Endothelial cell of umbilical vein (primary cell): ENCODE data around the gene ADH7. TPM values are rescaled to one million over a fixed set of nuclear protein-coding genes. Genes with fewer than 3 reads are reported as not detected.
"Not testable (repeated sequence)": the region's sequence is repeated elsewhere in the genome, so short reads cannot be mapped to it uniquely, and the experiment has no call there.

ENCODE experiments used
- BruUV-seq: library from RNA; stranded (reverse); fragments of 400-500 nt; replicated peaks from 2 replicates; lab custom pipeline; 2021; lab: Mats Ljungman, UMichigan
- CTCF ChIA-PET: fragments of 300-600, 350-600 bp; sonication (Branson Sonifier 250); formaldehyde crosslinking; loops from one replicate; lab custom pipeline; 2021; ENCODE audit warnings: antibody characterized with exemption, inconsistent platforms; lab: Charles Lee
- POLR2A ChIA-PET: fragments of 300-600, 350-600 bp; sonication (Branson Sonifier 250); formaldehyde crosslinking; loops from one replicate; lab custom pipeline; 2021; ENCODE audit warnings: antibody characterized with exemption, inconsistent platforms; lab: Charles Lee
- DNase-seq: peaks from one replicate; pipeline ENCODE4 v3.0.0-alpha.2; 2011; ENCODE audit warnings: low read depth, low spot score
- FAIRE-seq: peaks from 2 replicates; lab custom pipeline; 2011; peaks lifted over from hg19 to GRCh38; lab: Jason Lieb, UNC
- H2AFZ ChIP-seq: 2 replicates; pipeline ENCODE4 v1.6.0; 2012; ENCODE audit warnings: low read depth, low read length, control low read depth, inconsistent platforms
- H3K27ac ChIP-seq: 2 replicates; pipeline ENCODE4 v1.5.1; 2011; ENCODE audit warnings: low read depth, mild to moderate bottlenecking, control low read depth, low read length, moderate library complexity; ENCODE audit not compliant: insufficient read depth
- H3K27me3 ChIP-seq, 2 experiments: 2 replicates each; pipeline versions ENCODE4 v1.6.0 to v1.6.1; 2011; ENCODE audit warnings: low read length in 2 of 2, mixed read lengths in 1 of 2; ENCODE audit not compliant: control insufficient read depth in 2 of 2, insufficient read depth in 2 of 2
- H3K36me3 ChIP-seq, 2 experiments: 2 replicates in 1 of 2; 3 replicates in 1 of 2; pipeline ENCODE4 v1.5.1; 2011; ENCODE audit warnings: low read length in 2 of 2, mild to moderate bottlenecking in 1 of 2, moderate library complexity in 1 of 2; ENCODE audit not compliant: control insufficient read depth in 2 of 2, insufficient read depth in 2 of 2; ENCODE audit errors: extremely low read depth in 1 of 2
- H3K4me1 ChIP-seq: 3 replicates; pipeline ENCODE4 v1.5.1; 2011; ENCODE audit warnings: mild to moderate bottlenecking, low read length; ENCODE audit not compliant: control insufficient read depth, insufficient read depth; ENCODE audit errors: extremely low read depth
- H3K4me2 ChIP-seq: 2 replicates; pipeline ENCODE4 v1.6.1; 2011; ENCODE audit warnings: low read length, control low read depth, mixed read lengths; ENCODE audit not compliant: insufficient read depth
- H3K4me3 ChIP-seq, 3 experiments: fragments of 200-600 bp in 1 of 3; sonication (generic), shearing (Covaris generic) in 1 of 3; replicated peaks in 1 of 3; 2 replicates each; pipeline ENCODE4 v1.5.1; 2011 to 2016; ENCODE audit warnings: control low read depth in 3 of 3, low read length in 3 of 3, mild to moderate bottlenecking in 2 of 3, inconsistent platforms in 1 of 3, low read depth in 1 of 3, moderate library complexity in 1 of 3; ENCODE audit not compliant: insufficient read depth in 1 of 3
- H3K79me2 ChIP-seq: 2 replicates; pipeline ENCODE4 v1.6.0; 2012; ENCODE audit warnings: low read length, inconsistent platforms; ENCODE audit not compliant: control insufficient read depth, insufficient read depth
- H3K9ac ChIP-seq: replicated peaks from 2 replicates; pipeline ENCODE3; 2011; ENCODE audit warnings: low read length, control low read depth; ENCODE audit not compliant: insufficient read depth; ENCODE audit errors: extremely low read depth
- H3K9me1 ChIP-seq: replicated peaks from 3 replicates; pipeline ENCODE4 v1.6.0; 2011; ENCODE audit warnings: mild to moderate bottlenecking, low read length; ENCODE audit not compliant: control insufficient read depth, insufficient read depth; ENCODE audit errors: extremely low read depth
- H3K9me3 ChIP-seq: replicated peaks from 2 replicates; pipeline ENCODE4 v1.5.1; 2012; ENCODE audit warnings: low read length, inconsistent platforms; ENCODE audit not compliant: control insufficient read depth, insufficient read depth
- H4K20me1 ChIP-seq: replicated peaks from 2 replicates; pipeline ENCODE3; 2011; ENCODE audit warnings: mild to moderate bottlenecking, low read length; ENCODE audit not compliant: control insufficient read depth, insufficient read depth; ENCODE audit errors: extremely low read depth
- CTCF ChIP-seq, 2 donors: IDR thresholded peaks; 1 replicate in 1 of 2; 2 replicates in 1 of 2; pipeline ENCODE4 v1.5.1; 2011; ENCODE audit warnings: low read length in 2 of 2, mild to moderate bottlenecking in 2 of 2, moderate library complexity in 2 of 2, control low read depth in 1 of 2, inconsistent platforms in 1 of 2, low read depth in 1 of 2; ENCODE audit not compliant: insufficient read depth in 1 of 2; ENCODE audit errors: extremely low read depth in 1 of 2
- EZH2 ChIP-seq: IDR thresholded peaks from 2 replicates; pipeline ENCODE4 v1.6.1; 2012; ENCODE audit warnings: borderline replicate concordance, low read depth, mild to moderate bottlenecking, moderate library complexity, low read length, inconsistent platforms; ENCODE audit not compliant: severe bottlenecking
- FOS ChIP-seq: IDR thresholded peaks from 2 replicates; pipeline ENCODE4 v1.6.1; 2011; ENCODE audit warnings: mild to moderate bottlenecking, low read length, moderate library complexity, borderline replicate concordance; ENCODE audit not compliant: insufficient read depth
- GATA2 ChIP-seq: IDR thresholded peaks from 2 replicates; pipeline ENCODE4 v1.7.0; 2011; ENCODE audit warnings: low read depth, mild to moderate bottlenecking, moderate library complexity, mixed read lengths, low read length; ENCODE audit not compliant: insufficient read length, insufficient read depth
- JUN ChIP-seq: IDR thresholded peaks from 2 replicates; pipeline ENCODE4 v1.6.1; 2011; ENCODE audit warnings: borderline replicate concordance, low read depth; ENCODE audit not compliant: insufficient read length, insufficient read depth
- MAX ChIP-seq: IDR thresholded peaks from 2 replicates; pipeline ENCODE4 v1.6.1; 2011; ENCODE audit not compliant: insufficient read depth, insufficient read length
- MYC ChIP-seq: IDR thresholded peaks from one replicate; pipeline ENCODE4 v1.6.1; 2011; ENCODE audit warnings: mild to moderate bottlenecking, low read depth, low read length
- POLR2A ChIP-seq: IDR thresholded peaks from 2 replicates; pipeline ENCODE4 v1.6.1; 2012; ENCODE audit warnings: low read depth, mild to moderate bottlenecking, control low read depth, low read length
- POLR2AphosphoS5 ChIP-seq: IDR thresholded peaks from 2 replicates; pipeline ENCODE4 v1.6.1; 2012; ENCODE audit warnings: low read depth, mild to moderate bottlenecking, control low read depth, low read length, moderate library complexity; ENCODE audit not compliant: insufficient read depth
- dilution Hi-C: fragments of 300-500 bp; cut with MboI; formaldehyde crosslinking; loops from one replicate; pipeline ENCODE4 v1.15.0; 2019; ENCODE audit warnings: low sequenced_read_pairs; ENCODE audit not compliant: extremely low pct_ligation_motif_present
- intact Hi-C: fragments of 100-400 bp; cut with micrococcal nuclease; formaldehyde crosslinking; loops from one replicate; pipeline ENCODE4 v1.10.0; 2022
- polyA plus RNA-seq, 4 experiments: library from polyadenylated mRNA; depleted of rRNA in 3 of 4; stranded (reverse) in 3 of 4; unstranded in 1 of 4; fragments of >200 nt; gene quantifications; 2 replicates each; pipeline versions ENCODE4 v1.2.1 to v1.2.3, GENCODE V29; 2011 to 2012; ENCODE audit warnings: missing spikeins in 1 of 4
- total RNA-seq: library from RNA; stranded (reverse); gene quantifications from 2 replicates; pipeline ENCODE4 v1.2.3, GENCODE V29; 2021

Gene ADH7
- total and polyA plus RNA-seq, 2 donors (not counting 3 experiments of a cell fraction or from before 2014, with no cell fraction given) = not detected

- POLR2A ChIA-PET = no interaction called here
- TF ChIP-seq FOS (no peak), EZH2 (no peak), MAX (no peak), JUN (no peak), POLR2AphosphoS5 (no peak), GATA2 (no peak), MYC (no peak), POLR2A (no peak), CTCF (IDR thresholded peaks at IDR 0.05; ENCODE audit: extremely low read depth in 1 of 2, insufficient read depth in 1 of 2, low read depth in 1 of 2, low read length in 2 of 2) (no peak)
- no TSS peak for BruUV-seq
- no peak overlapping the region for H3K9ac ChIP-seq
- dilution Hi-C loops = no loop called here
- no peaks in the 10 kb centered on the region for H3K27me3 ChIP-seq
- FAIRE-seq = no peak
- no peaks in the 10 kb centered on the region for H3K9me1 ChIP-seq
- H3K4me1 ChIP-seq = no peaks in the 10 kb centered on the region
- H3K36me3 ChIP-seq = no peaks in the 10 kb centered on the region
- CTCF ChIA-PET = no interaction called here
- no peak overlapping the region for H3K4me2 ChIP-seq
- H4K20me1 ChIP-seq = no peaks in the 10 kb centered on the region
- H3K4me3 ChIP-seq = no peak overlapping the region
- H3K79me2 ChIP-seq = no peaks in the 10 kb centered on the region
- H3K27ac ChIP-seq = no peak overlapping the region
- intact Hi-C loops = no loop called here
- H2AFZ ChIP-seq = no peak overlapping the region
- H3K9me3 ChIP-seq = no peaks in the 10 kb centered on the region
- no peak for DNase-seq
Measured at GRCh38 chr4:99378876-99379275, 56.3 kb downstream of the ADH7 start.

GRCh38 chr4:99377341-99377740 lies 57.8 kb downstream of the ADH7 start:
- BruUV-seq, dilution Hi-C loops, POLR2A ChIA-PET: not testable (repeated sequence)

GRCh38 chr4:99372464-99372863 lies 62.7 kb downstream of the ADH7 start:
- H3K4me1 ChIP-seq, POLR2A ChIA-PET, H3K27me3 ChIP-seq, H2AFZ ChIP-seq, H3K4me3 ChIP-seq, DNase-seq, H4K20me1 ChIP-seq, H3K79me2 ChIP-seq, H3K9me3 ChIP-seq, intact Hi-C loops, BruUV-seq, H3K36me3 ChIP-seq, dilution Hi-C loops, H3K27ac ChIP-seq, H3K9me1 ChIP-seq, H3K4me2 ChIP-seq, FAIRE-seq, H3K9ac ChIP-seq: not testable (repeated sequence)
- CTCF ChIA-PET = interaction anchor here (1.1 kb wide), 1 partner anchor 9 kb away, joined by 3 read pairs; no protein-coding TSS in a partner anchor

More at GRCh38 chr4:99377341-99377740, 57.8 kb downstream of the ADH7 start:
- H3K4me1 ChIP-seq, H3K4me2 ChIP-seq, H3K79me2 ChIP-seq, H3K27ac ChIP-seq, H3K27me3 ChIP-seq, H4K20me1 ChIP-seq, H3K4me3 ChIP-seq, H3K36me3 ChIP-seq, FAIRE-seq, H3K9me3 ChIP-seq, H3K9ac ChIP-seq, CTCF ChIA-PET, DNase-seq, H3K9me1 ChIP-seq, intact Hi-C loops, H2AFZ ChIP-seq: not testable (repeated sequence)
